PC-9 (cell line): ENCODE data around the gene ARID3A.

ENCODE experiments used
- CTCF ChIP-seq: fragments of 200-600 bp; sonication (generic); conservative IDR thresholded peaks from 2 replicates; pipeline ENCODE4 v1.6.1; 2017; ENCODE audit warnings: mixed run types, antibody characterized with exemption, mild to moderate bottlenecking, moderate library complexity
- EZH2 ChIP-seq: fragments of 200-600 bp; sonication (generic); IDR thresholded peaks from 2 replicates; pipeline ENCODE4 v1.8.0; 2017; ENCODE audit warnings: antibody characterized with exemption, low read depth

- TF ChIP-seq CTCF (no peak), EZH2 (no peak)
Measured at GRCh38 chr19:984165-984967, 58.5 kb downstream of the ARID3A start, which contains the start of gene WDR18.
